Measurements from ENCODE around the gene MRPS12.

Gene MRPS12

DNA sequence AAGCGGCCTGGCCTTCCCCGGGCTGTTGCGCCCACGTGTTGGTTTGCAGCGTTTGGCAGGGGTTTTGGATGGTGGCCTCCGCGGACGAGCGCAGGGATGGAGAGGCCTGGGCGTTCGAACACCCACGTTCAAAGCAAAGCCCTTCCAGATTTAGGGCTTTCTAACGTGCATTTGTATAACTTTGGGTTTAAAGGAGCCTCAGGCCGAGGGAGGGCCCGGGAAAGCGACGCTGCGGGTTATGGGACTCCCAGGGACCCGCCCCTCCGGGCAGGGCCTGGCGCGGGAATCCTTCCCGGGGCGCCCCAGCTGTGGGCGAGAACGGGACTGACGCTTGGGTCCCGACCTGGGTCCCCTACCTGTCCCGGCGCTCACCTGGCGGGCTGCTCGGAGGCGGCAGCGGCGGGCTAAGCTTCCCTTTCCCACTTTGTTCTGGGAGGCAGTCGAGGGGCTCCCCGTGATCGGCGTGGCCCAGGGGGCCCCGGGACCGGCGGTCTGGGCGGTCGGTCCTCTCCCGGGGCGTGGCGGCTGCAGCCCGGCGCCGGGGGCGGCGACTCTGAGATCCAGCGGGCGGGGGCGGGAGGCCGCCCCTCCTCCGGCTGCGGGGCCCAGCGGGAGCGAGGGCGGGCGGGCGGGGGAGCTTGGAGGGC, 44.6 kb downstream of the MRPS12 start, which contains the start of gene FBXO17:
Gene FBXO17, minus strand, starts transcription at position 529 of the 647 bp plus-strand sequence. CDS start 25,423 bp downstream, outside the sequence.
- no peak for DNase-seq (ENCODE audit: low spot score)

GRCh38 chr19:38975861-38976271, 45.1 kb downstream of the MRPS12 start:
- no peak for DNase-seq (ENCODE audit: low spot score)

DNA sequence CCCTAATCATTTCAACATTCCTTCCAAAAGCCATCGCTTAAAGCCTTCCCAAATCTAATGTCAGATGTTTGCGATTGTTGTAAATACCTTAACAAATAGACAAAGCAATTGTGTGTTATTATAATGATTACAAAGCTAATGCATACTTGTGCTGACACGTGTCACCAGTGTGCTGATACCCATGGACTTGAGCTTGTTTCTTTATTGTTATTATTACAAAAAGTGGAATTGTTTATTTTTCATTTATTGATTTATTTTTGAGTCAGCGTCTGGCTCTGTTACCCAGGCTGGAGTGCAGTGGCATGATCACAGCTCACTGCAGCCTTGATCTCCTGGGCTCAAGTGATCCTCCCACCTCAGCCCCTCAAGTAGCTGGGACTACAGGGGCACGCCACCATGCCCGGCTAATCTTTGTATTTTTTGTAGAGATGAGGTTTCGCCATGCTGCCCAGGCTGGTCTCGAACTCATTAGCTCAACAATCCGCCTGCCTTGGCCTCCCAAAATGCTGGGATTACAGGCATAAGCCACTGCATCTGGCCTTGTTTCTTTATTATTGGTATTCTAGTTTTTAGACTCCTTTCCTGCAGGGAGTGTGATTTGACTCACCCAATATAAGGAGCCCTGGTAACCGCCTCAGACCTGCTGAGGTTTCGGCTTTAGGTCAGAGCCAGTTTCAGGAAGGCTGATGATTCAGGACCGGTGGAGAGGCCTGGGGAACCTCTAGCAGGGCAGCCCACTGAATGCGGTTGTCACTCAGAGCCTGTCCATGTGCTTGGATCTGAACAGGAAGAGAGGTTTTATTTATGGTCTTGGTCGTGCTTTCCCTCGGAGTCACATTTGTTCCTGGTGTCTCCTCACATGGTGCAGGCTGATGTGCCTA, 46.9 kb downstream of the MRPS12 start:
- DNase-seq (ENCODE audit: low spot score), result no peak

GRCh38 chr19:38978326-38978689, 47.6 kb downstream of the MRPS12 start:
- no peak for DNase-seq (ENCODE audit: low spot score)

DNA sequence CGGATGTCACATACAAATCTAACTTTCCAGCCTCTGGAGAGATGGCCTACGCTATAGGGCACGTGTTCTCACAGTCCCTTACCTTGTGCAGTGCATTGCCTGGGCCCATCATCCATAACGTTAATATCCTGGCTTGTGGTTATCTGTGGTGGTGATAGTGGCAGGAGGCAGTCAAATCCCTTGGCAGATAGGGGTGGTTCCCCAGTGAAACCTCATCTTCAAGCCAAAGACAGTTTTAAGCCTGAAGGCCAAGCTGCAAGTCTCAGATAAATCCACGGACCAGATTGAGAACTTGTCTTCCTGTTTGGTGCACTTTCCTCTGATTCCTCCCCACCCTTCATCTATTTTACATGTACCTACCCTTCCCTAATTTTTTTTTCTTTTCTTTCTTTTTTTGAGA, 49.1 kb downstream of the MRPS12 start:
- DNase-seq (ENCODE audit: low spot score), result no peak

DNA sequence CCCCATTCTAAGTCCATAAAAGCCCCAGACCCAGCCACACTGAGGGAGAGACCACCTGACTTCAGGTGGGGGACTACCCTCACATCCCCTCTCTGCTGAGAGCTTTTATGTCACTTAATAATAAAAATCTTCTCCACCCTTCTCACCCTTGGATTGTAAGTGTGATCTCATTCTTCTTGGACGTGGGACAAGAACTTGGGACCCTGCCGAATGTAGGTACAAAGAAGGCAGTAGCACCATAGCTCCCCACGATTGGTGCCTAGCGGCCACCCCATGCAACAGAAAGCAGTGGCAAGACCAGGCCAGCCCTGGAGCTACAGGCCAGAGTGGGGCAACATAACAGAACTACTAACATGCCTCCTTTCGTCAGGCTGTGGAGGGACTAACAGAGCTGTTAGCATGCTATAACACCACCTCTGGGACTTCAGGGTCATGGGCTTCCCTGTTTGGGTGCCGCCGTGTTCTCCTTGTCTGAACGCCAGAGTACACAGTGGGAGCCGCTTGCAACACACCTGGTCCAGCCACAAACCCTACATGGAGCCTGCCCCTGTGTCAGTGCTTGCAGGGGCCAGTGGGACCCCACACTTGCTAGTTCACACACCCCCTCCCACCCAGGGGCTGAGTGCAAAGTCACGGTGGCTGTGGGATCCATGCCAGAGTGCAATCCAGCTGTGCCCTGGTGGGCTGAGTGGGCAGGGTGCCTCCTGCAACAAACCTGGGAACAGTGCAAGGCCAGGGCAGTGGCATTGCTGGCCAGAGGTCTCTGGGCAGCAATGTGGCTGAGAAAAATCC, 50.0 kb downstream of the MRPS12 start:
- no peak for DNase-seq (ENCODE audit: low spot score)

Data from CD4-positive, alpha-beta T cell treated with Interleukin-2 at 100 ng/mL for 4 hours (primary cell).